Activated naive CD4-positive, alpha-beta T cell treated with anti-CD3 and anti-CD28 coated beads, Interleukin-2, amount 50 U/mL, for 72 hours (primary cell): ENCODE results near the gene CNTNAP2. TPM values are rescaled to one million over a fixed set of nuclear protein-coding genes. Genes with fewer than 3 reads are reported as not detected.

Source experiments
- ATAC-seq, 2 donors: fragments of 150-1000 bp; cut with Tn5 transposase; 2 replicates each; pipeline ENCODE4 v1.10.0; 2021; ENCODE audit warnings: mild to moderate bottlenecking in 2 of 2, moderate library complexity in 2 of 2
- DNase-seq, 2 donors: peaks; one replicate each; pipeline ENCODE4 v3.0.0; 2021 to 2022; ENCODE audit warnings: low spot score in 2 of 2
- H3K27ac Mint-ChIP-seq, 2 donors: one replicate each; pipeline ENCODE4 v1.8.0; 2022; ENCODE audit warnings: mild to moderate bottlenecking in 2 of 2, mixed read lengths in 2 of 2
- H3K36me3 Mint-ChIP-seq, 2 donors: one replicate each; pipeline ENCODE4 v1.8.0; 2022; ENCODE audit warnings: mixed read lengths in 2 of 2
- H3K9me3 Mint-ChIP-seq, 2 donors: one replicate each; pipeline ENCODE4 v1.8.0; 2022; ENCODE audit warnings: mixed read lengths in 2 of 2
- total RNA-seq, 2 donors: library from RNA; stranded (reverse); gene quantifications; one replicate each; pipeline ENCODE4 v1.2.3, GENCODE V29; 2022

CNTNAP2 gene
- total RNA-seq, 2 donors from 2014 or later: not detected

DNA sequence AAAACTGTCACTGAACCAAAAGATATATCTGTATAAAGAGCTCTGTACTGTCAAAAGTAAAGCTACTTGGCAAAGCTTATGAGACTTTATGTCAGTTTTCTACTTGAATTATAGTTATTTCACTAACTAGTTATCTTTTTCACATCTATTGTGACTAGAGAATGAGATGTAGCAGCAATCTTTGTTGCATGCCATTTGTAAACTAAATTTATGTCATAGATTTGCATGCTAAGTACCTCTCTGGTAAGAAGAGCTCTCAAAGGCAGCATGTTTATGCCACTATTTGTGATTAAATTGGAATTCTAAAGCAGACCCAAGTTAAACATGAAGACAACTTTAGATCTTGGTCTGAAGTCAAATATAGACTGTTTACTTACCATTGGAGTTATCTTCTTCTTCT, 300.6 kb downstream of the CNTNAP2 start:
- no peak for DNase-seq
- Mint-ChIP-seq H3K9me3 (no peaks in the 10 kb centered on the region), H3K36me3 (no peaks in the 10 kb centered on the region), H3K27ac (no peak overlapping the region)
- no peak for ATAC-seq

DNA sequence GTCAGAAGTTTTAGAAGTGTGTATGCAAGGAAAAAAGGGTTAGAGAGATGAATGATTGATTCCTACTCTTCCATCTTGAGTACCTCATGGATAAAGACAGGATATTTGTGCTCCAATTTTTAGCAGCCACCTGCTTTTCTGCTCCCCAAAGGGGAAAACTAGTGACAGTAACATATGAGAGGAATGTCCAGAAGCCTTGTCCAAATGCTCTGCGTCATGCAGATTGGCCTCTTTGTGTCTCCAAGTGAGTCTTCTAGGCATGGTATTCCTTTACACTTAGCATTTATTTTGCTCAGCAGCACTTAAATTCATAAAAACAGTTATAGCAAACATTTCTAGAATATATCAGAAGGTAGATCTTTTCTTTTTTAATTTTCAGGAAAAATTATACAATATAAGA, 306.8 kb downstream of the CNTNAP2 start:
- Mint-ChIP-seq H3K9me3 (peaks cover 4 to 5% of the 10 kb centered on the region in 2 donors), H3K36me3 (no peaks in the 10 kb centered on the region), H3K27ac (no peak overlapping the region)

DNA sequence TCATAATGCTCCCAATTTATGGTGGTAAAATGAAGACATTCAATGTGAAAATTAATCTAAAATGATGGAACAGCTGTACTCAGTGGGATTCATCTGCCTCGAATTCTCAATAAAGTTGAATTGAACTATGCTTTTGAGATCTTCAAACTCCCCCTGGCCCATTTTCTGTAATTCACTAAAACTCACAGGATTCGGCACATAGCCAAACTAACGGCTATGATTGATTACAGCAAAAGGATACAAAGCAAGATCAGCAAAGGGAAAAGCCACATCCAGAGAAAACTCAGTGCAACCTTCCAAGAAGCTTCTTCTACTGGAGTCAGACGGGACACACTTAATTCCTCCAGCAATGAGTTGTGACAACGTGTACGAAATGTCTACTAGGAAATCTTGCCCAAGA, 307.5 kb downstream of the CNTNAP2 start:
- ATAC-seq: no peak
- peaks cover 4 to 5% of the 10 kb centered on the region in 2 donors for H3K9me3 Mint-ChIP-seq
- DNase-seq: no peak
- H3K27ac Mint-ChIP-seq: no peak overlapping the region
- no peaks in the 10 kb centered on the region for H3K36me3 Mint-ChIP-seq

More for the DNA sequence above, 306.8 kb downstream of the CNTNAP2 start:
- ATAC-seq: no peak
- DNase-seq: no peak

GRCh38 chr7:146433501-146433900, 316.9 kb downstream of the CNTNAP2 start:
- no peaks in the 10 kb centered on the region for H3K9me3 Mint-ChIP-seq

DNA sequence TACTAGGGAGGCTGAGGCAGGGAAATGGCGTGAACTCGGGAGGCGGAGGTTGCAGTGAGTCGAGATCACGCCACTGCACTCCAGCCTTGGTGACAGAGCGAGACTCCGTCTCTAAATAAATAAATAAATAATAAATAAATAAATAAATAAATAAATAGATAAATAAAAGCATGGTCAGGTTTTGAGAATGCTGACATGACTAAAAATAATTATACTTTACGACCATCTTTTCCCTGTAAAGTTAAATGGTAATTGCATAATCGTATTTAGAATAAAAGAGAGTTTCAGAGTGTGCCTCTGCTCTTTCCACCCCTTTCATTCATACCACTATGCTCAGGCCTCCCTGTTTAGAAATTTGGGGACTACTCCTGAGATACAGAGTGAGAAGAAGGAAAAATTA, 326.5 kb downstream of the CNTNAP2 start:
- no peak for DNase-seq
- Mint-ChIP-seq H3K27ac (no peak overlapping the region), H3K36me3 (peaks cover 0 to 5% of the 10 kb centered on the region in 2 donors), H3K9me3 (peaks cover 7 to 12% of the 10 kb centered on the region in 2 donors)
- no peak for ATAC-seq

More at GRCh38 chr7:146433501-146433900, 316.9 kb downstream of the CNTNAP2 start:
- ATAC-seq (no peak), DNase-seq (no peak)
- H3K27ac Mint-ChIP-seq: no peak overlapping the region
- H3K36me3 Mint-ChIP-seq: no peaks in the 10 kb centered on the region

DNA sequence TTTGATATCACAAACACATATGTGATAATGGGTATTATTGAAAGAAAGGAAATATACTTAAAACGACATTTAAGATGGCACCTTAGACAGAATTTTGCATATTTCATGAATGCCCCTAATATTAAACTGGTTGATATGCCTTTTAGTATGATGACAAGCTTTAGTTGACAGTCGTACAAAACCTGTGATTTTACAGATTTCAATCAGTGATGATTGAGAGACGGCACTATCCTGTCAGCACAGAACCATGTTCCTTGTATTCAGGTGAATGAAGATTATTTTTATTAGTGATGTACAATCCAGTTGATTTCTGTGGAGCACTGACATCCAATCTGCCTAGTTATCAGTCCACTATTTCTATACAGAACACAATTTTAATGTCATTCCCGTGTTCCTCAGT, 333.0 kb downstream of the CNTNAP2 start:
- Mint-ChIP-seq H3K9me3 (peaks cover 13 to 15% of the 10 kb centered on the region in 2 donors), H3K36me3 (no peaks in the 10 kb centered on the region), H3K27ac (no peak overlapping the region)
- ATAC-seq (no peak), DNase-seq (no peak)

- no peaks in the 10 kb centered on the region for H3K36me3 Mint-ChIP-seq
- no peak overlapping the region for H3K27ac Mint-ChIP-seq
- H3K9me3 Mint-ChIP-seq: peaks cover 12 to 14% of the 10 kb centered on the region in 2 donors
- ATAC-seq (no peak), DNase-seq (no peak)
Observed at GRCh38 chr7:146455091-146455655, 338.6 kb downstream of the CNTNAP2 start.

- Mint-ChIP-seq H3K27ac (no peak overlapping the region), H3K36me3 (no peaks in the 10 kb centered on the region), H3K9me3 (peaks cover 5 to 11% of the 10 kb centered on the region in 2 donors)
- ATAC-seq: no peak
- DNase-seq: no peak
Observed at GRCh38 chr7:146479040-146479439, 362.4 kb downstream of the CNTNAP2 start.

DNA sequence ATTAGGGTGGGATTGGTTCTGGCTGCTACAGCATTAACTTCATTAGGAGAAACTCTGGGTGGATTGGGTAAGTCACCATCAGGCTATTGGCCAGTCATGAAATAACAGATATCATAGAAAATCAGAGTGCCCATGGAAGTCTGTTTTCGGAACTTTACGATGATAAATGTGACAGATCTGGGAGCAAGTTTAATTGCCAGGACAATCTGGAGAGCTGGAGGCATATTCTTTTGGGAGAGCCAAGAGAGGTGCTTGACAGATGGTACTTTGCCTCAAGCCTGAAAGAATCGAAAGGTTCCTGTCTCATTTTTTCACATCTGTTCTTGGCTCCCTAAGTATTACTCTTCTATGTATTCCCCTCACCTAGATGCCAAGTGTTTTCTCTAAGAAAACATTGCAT, 369.9 kb downstream of the CNTNAP2 start:
- Mint-ChIP-seq H3K36me3 (no peaks in the 10 kb centered on the region), H3K27ac (no peak overlapping the region), H3K9me3 (peaks cover 9 to 17% of the 10 kb centered on the region in 2 donors)
- DNase-seq: no peak
- no peak for ATAC-seq

- Mint-ChIP-seq H3K27ac (no peak overlapping the region), H3K36me3 (no peaks in the 10 kb centered on the region), H3K9me3 (peaks cover 12 to 22% of the 10 kb centered on the region in 2 donors)
- ATAC-seq (no peak), DNase-seq (no peak)
Observed at GRCh38 chr7:146492017-146492416, 375.4 kb downstream of the CNTNAP2 start.

DNA sequence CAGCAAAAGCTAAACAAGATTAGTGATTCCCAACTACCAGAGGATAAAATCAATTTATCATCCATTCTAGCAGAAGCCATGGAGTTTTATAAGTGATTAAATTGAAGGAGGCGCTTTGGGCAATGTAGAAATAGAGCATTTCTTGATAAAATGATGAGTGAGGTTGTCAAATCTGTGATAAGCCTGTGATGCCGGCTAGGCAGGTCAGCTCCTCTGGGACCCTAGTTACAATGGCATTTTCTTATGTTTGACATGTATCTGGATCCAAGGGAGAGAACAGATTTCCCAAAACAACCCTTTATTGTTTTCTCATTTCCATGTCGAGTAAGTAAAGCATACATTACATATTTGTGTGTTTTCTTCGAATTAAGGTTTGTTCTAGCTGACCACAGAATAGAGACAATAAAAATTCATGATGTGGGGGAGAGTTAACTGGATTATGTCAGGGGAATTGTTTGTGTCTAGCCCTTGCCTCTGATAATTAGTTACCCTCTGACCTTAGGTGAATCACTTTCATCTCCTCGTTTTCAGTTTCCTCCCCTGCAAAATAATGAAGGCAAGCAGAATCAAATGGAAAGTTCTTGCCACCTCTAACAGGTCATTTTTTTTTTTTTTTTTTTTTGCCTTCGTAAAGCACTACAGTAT, 378.5 kb downstream of the CNTNAP2 start:
- H3K27ac Mint-ChIP-seq: no peak overlapping the region
- no peaks in the 10 kb centered on the region for H3K36me3 Mint-ChIP-seq
- DNase-seq: no peak
- ATAC-seq: no peak
- H3K9me3 Mint-ChIP-seq: peaks cover 5 to 18% of the 10 kb centered on the region in 2 donors

- ATAC-seq (no peak), DNase-seq (no peak)
- Mint-ChIP-seq H3K9me3 (peaks cover 6 to 20% of the 10 kb centered on the region in 2 donors), H3K36me3 (no peaks in the 10 kb centered on the region), H3K27ac (no peak overlapping the region)
Observed at GRCh38 chr7:146496657-146497056, 380.1 kb downstream of the CNTNAP2 start.

- DNase-seq: no peak
- peaks cover 18% of the 10 kb centered on the region in 2 donors for H3K9me3 Mint-ChIP-seq
Observed at GRCh38 chr7:146499970-146500369, 383.4 kb downstream of the CNTNAP2 start.

GRCh38 chr7:146503844-146504243, 387.2 kb downstream of the CNTNAP2 start:
- Mint-ChIP-seq H3K36me3 (peaks cover 0 to 4% of the 10 kb centered on the region in 2 donors), H3K27ac (no peak overlapping the region), H3K9me3 (peaks cover 14 to 25% of the 10 kb centered on the region in 2 donors)
- ATAC-seq: no peak
- DNase-seq: no peak

More at GRCh38 chr7:146499970-146500369, 383.4 kb downstream of the CNTNAP2 start:
- no peaks in the 10 kb centered on the region for H3K36me3 Mint-ChIP-seq
- no peak overlapping the region for H3K27ac Mint-ChIP-seq
- ATAC-seq: no peak

- ATAC-seq (no peak), DNase-seq (no peak)
- Mint-ChIP-seq H3K9me3 (peaks cover 30 to 51% of the 10 kb centered on the region in 2 donors), H3K36me3 (peaks cover 0 to 9% of the 10 kb centered on the region in 2 donors), H3K27ac (no peak overlapping the region)
Observed at GRCh38 chr7:146510088-146510680, 393.6 kb downstream of the CNTNAP2 start.

GRCh38 chr7:146514304-146514703, 397.7 kb downstream of the CNTNAP2 start:
- Mint-ChIP-seq H3K27ac (no peak overlapping the region), H3K36me3 (peaks cover 0 to under 1% of the 10 kb centered on the region in 2 donors), H3K9me3 (peaks cover 36 to 46% of the 10 kb centered on the region in 2 donors)
- no peak for ATAC-seq
- DNase-seq: no peak

DNA sequence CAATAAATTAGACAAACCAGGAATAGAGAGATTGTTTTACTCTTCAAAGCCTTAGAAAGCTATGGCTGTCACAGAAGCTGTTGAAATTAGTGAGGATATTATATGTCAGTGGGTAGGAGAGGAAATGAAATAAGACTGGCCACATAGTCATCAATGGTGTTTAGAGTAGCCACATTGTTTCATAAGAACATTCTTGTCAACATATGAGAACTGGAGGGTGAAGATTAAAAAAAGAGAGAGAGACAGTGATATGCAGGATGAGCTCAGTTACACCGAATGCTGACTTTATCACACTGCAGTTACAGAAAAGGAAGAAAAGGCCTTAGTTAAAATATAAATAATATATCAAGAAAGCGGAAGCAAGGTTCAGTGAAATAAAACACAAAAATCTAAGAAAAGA, 412.0 kb downstream of the CNTNAP2 start:
- Mint-ChIP-seq H3K9me3 (peaks cover 11 to 16% of the 10 kb centered on the region in 2 donors), H3K36me3 (no peaks in the 10 kb centered on the region)

More for the DNA sequence above, 412.0 kb downstream of the CNTNAP2 start:
- ATAC-seq (no peak), DNase-seq (no peak)
- no peak overlapping the region for H3K27ac Mint-ChIP-seq
